ENCODE data around the gene ARHGAP18. TPM values are rescaled to one million over a fixed set of nuclear protein-coding genes. Genes with fewer than 3 reads are reported as not detected.

The ARHGAP18 gene
- total RNA-seq, 2 donors from 2014 or later = 14.3 to 17.7 TPM

- H3K4me3 Mint-ChIP-seq = no peak overlapping the region
- no peak for TF ChIP-seq CTCF (conservative IDR thresholded peaks at IDR 0.05)
- WGBS, 2 experiments (ENCODE audit: insufficient coverage in 1 of 2, insufficient read length in 1 of 2) = 77% methylated on average over 1 of the region's 1 CpG; no CpG with 5 or more reads in 1 of the 2 experiments
- no peaks in the 10 kb centered on the region for H3K27me3 Mint-ChIP-seq (ENCODE audit: insufficient read depth)
- peak; percentile 67 for DNase-seq
- no peaks in the 10 kb centered on the region for H3K36me3 Mint-ChIP-seq (ENCODE audit: low read depth)
- H3K4me1 Mint-ChIP-seq = peaks cover 59% of the 10 kb centered on the region
- no peaks in the 10 kb centered on the region for H3K27me3 ChIP-seq (ENCODE audit: control insufficient read depth, insufficient read depth, low read length, poor library complexity, severe bottlenecking)
- H3K4me3 ChIP-seq (ENCODE audit: low read length) = no peak overlapping the region
- H3K36me3 ChIP-seq (ENCODE audit: control insufficient read depth, insufficient read depth, low read length) = no peaks in the 10 kb centered on the region
- no peaks in the 10 kb centered on the region for H3K9me3 ChIP-seq (ENCODE audit: control insufficient read depth, low read length)
- no peaks in the 10 kb centered on the region for H3K9me3 Mint-ChIP-seq
- H3K27ac ChIP-seq (ENCODE audit: low read depth, low read length) = no peak overlapping the region
- H3K27ac Mint-ChIP-seq = no peak overlapping the region
- no peak overlapping the region for H3K9ac ChIP-seq (ENCODE audit: extremely low read depth, low read length, poor library complexity, severe bottlenecking)
- H3K4me1 ChIP-seq (ENCODE audit: control insufficient read depth, insufficient read depth, low read length) = peaks cover 3% of the 10 kb centered on the region
Measured at GRCh38 chr6:129691709-129692108, 18.3 kb downstream of the ARHGAP18 start.

- H3K9me3 Mint-ChIP-seq = no peaks in the 10 kb centered on the region
- H3K4me3 Mint-ChIP-seq = no peak overlapping the region
- peaks cover 54% of the 10 kb centered on the region for H3K4me1 Mint-ChIP-seq
- no peak overlapping the region for H3K27ac Mint-ChIP-seq
- peaks cover 2% of the 10 kb centered on the region for H3K4me1 ChIP-seq (ENCODE audit: control insufficient read depth, insufficient read depth, low read length)
- no peak overlapping the region for H3K9ac ChIP-seq (ENCODE audit: extremely low read depth, low read length, poor library complexity, severe bottlenecking)
- no peaks in the 10 kb centered on the region for H3K27me3 Mint-ChIP-seq (ENCODE audit: insufficient read depth)
- no peaks in the 10 kb centered on the region for H3K9me3 ChIP-seq (ENCODE audit: control insufficient read depth, low read length)
- 97% methylated on average over 4 to 5 of the region's 5 CpGs for WGBS, 2 experiments (ENCODE audit: insufficient coverage in 1 of 2, insufficient read length in 1 of 2)
- H3K4me3 ChIP-seq (ENCODE audit: low read length) = no peak overlapping the region
- no peak for DNase-seq
- H3K27ac ChIP-seq (ENCODE audit: low read depth, low read length) = no peak overlapping the region
- no peaks in the 10 kb centered on the region for H3K36me3 ChIP-seq (ENCODE audit: control insufficient read depth, insufficient read depth, low read length)
- H3K27me3 ChIP-seq (ENCODE audit: control insufficient read depth, insufficient read depth, low read length, poor library complexity, severe bottlenecking) = no peaks in the 10 kb centered on the region
- no peak for TF ChIP-seq CTCF (conservative IDR thresholded peaks at IDR 0.05)
- H3K36me3 Mint-ChIP-seq (ENCODE audit: low read depth) = no peaks in the 10 kb centered on the region
Measured at GRCh38 chr6:129691043-129691640, 18.8 kb downstream of the ARHGAP18 start.

DNA sequence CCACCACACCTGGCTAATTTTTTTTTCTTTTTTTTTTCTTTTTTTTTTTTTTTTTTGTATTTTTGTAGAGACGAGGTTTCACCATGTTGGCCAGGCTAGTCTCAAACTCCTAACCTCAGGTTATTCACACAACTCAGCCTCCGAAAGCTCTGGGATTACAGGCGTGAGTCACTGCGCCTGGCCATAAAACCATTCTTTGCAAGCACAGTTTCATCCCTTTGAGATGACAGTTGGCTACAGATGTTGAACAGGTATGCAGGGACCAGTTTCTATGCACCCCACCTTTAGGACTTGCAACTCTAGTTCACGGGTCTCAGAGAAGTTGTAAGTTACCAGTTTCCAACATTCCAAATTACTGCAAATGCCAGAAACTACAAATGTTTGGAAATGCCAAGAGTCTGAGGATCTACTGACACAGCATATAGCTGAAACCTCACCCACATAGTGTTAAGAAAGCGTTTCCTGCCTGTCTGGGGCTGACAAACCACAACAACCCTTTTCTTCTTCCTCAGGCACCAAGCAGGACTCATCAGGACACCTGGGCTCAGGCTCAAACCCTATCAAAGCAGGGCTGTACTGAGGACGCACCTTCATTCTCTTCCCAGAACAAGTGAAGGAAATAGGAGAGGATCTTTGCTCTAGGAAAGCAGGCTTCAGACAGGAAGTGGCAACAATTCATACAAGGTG is 22.9 kb downstream of the ARHGAP18 start:
- Mint-ChIP-seq H3K36me3 (ENCODE audit: low read depth) (no peaks in the 10 kb centered on the region), H3K9me3 (no peaks in the 10 kb centered on the region), H3K4me1 (peaks cover 35% of the 10 kb centered on the region), H3K4me3 (no peak overlapping the region), H3K27me3 (ENCODE audit: insufficient read depth) (no peaks in the 10 kb centered on the region), H3K27ac (no peak overlapping the region)
- DNase-seq = no peak
- Histone ChIP-seq H3K36me3 (ENCODE audit: control insufficient read depth, insufficient read depth, low read length) (no peaks in the 10 kb centered on the region), H3K4me1 (ENCODE audit: control insufficient read depth, insufficient read depth, low read length) (no peaks in the 10 kb centered on the region), H3K4me3 (ENCODE audit: low read length) (no peak overlapping the region), H3K27ac (ENCODE audit: low read depth, low read length) (no peak overlapping the region), H3K9me3 (ENCODE audit: control insufficient read depth, low read length) (no peaks in the 10 kb centered on the region), H3K27me3 (ENCODE audit: control insufficient read depth, insufficient read depth, low read length, poor library complexity, severe bottlenecking) (no peaks in the 10 kb centered on the region), H3K9ac (ENCODE audit: extremely low read depth, low read length, poor library complexity, severe bottlenecking) (no peak overlapping the region)
- WGBS, 2 experiments (ENCODE audit: insufficient coverage in 1 of 2, insufficient read length in 1 of 2) = 89 to 94% methylated on average over 4 to 7 of the region's 7 CpGs
- TF ChIP-seq CTCF (conservative IDR thresholded peaks at IDR 0.05) = no peak

Data from endodermal cell (in vitro differentiated cells).